ENCODE measurements around the gene TADA3.
A peak's percentile ranks its signal among the peaks of the same experiment; 100 is the strongest.
"Not testable (repeated sequence)": the region's sequence is repeated elsewhere in the genome, so short reads cannot be mapped to it uniquely, and the experiment has no call there.

The TADA3 gene

GRCh38 chr3:9782770-9783169 lies 9.5 kb downstream of the TADA3 start:
- peak; percentile 53 for DNase-seq

GRCh38 chr3:9781978-9782603 lies 10.2 kb downstream of the TADA3 start:
- peak; percentile 71 for DNase-seq

- no peak for DNase-seq
These were observed 10.7 kb downstream of the TADA3 start for GRCh38 chr3:9781551-9781950.

GRCh38 chr3:9780910-9781309 lies 11.4 kb downstream of the TADA3 start:
- no peak for DNase-seq

GRCh38 chr3:9780458-9780812 lies 11.8 kb downstream of the TADA3 start:
- DNase-seq = no peak

- DNase-seq = peak; percentile 50
These were observed 12.4 kb downstream of the TADA3 start for GRCh38 chr3:9779721-9780457.

- no peak for DNase-seq
These were observed 13.1 kb downstream of the TADA3 start for GRCh38 chr3:9779075-9779593.

GRCh38 chr3:9778143-9779074 lies 13.9 kb downstream of the TADA3 start:
- no peak for DNase-seq

- no peak for DNase-seq
These were observed 14.6 kb downstream of the TADA3 start for GRCh38 chr3:9777694-9778021.

GRCh38 chr3:9776896-9777693 lies 15.2 kb downstream of the TADA3 start:
- peak; percentile 66 for DNase-seq

- not testable (repeated sequence) for DNase-seq
These were observed 21.3 kb downstream of the TADA3 start for GRCh38 chr3:9771007-9771406.

- no peak for DNase-seq
These were observed 21.9 kb downstream of the TADA3 start for GRCh38 chr3:9770276-9770812.

- DNase-seq = peak; percentile 50
These were observed 22.6 kb downstream of the TADA3 start, which contains the start of gene CAMK1 for GRCh38 chr3:9769426-9770275. TSS of gene CAMK1 (minus strand) at chr3:9769947. CDS start at chr3:9767749, 2,198 bp downstream.

- no peak for DNase-seq
These were observed 23.3 kb downstream of the TADA3 start for GRCh38 chr3:9769012-9769411.

- DNase-seq = no peak
These were observed 24.0 kb downstream of the TADA3 start for GRCh38 chr3:9768141-9768775.

GRCh38 chr3:9767418-9767817 lies 24.9 kb downstream of the TADA3 start:
- DNase-seq = no peak

- DNase-seq = no peak
These were observed 26.4 kb downstream of the TADA3 start for GRCh38 chr3:9765865-9766264.

GRCh38 chr3:9762871-9763270 lies 29.4 kb downstream of the TADA3 start:
- no peak for DNase-seq

- DNase-seq = no peak
These were observed 30.4 kb downstream of the TADA3 start for GRCh38 chr3:9761919-9762318.

GRCh38 chr3:9760779-9761505 lies 31.3 kb downstream of the TADA3 start:
- DNase-seq = no peak

Data from hematopoietic multipotent progenitor cell treated with erythropoietin and hydrocortisone succinate and interleukin-3 and kit ligand, for 8 days (in vitro differentiated cells).